C4-2B (cell line): ENCODE results near the gene TPD52L1.

Source experiments
- CTCF ChIP-seq: fragments of 450-650 bp; conservative IDR thresholded peaks from 2 replicates; pipeline ENCODE4 v1.5.1; 2017; ENCODE audit warnings: mild to moderate bottlenecking
- ZFX ChIP-seq: fragments of 450-650 bp; IDR thresholded peaks from 2 replicates; pipeline ENCODE4 v1.6.1; 2017

- TF ChIP-seq CTCF, result no peak
- TF ChIP-seq ZFX, result no peak
These were observed 77.6 kb downstream of the TPD52L1 start for GRCh38 chr6:125231133-125231532.
